SU-DHL-6 (cell line): ENCODE measurements around the gene ESYT2.

ENCODE experiments used
- H2AFZ ChIP-seq: fragments of 200-600 bp; sonication (generic); 2 replicates; pipeline ENCODE4 v1.6.1; 2014; ENCODE audit warnings: low read depth, mild to moderate bottlenecking, moderate library complexity, mixed read lengths, antibody characterized with exemption, low read length; ENCODE audit not compliant: severe bottlenecking
- H3F3A ChIP-seq: fragments of 200-600 bp; shearing (Covaris generic); 2 replicates; pipeline ENCODE4 v1.6.0; 2016; ENCODE audit warnings: antibody characterized with exemption, mild to moderate bottlenecking; ENCODE audit not compliant: insufficient read depth
- H3K27ac ChIP-seq: fragments of 200-600 bp; sonication (generic); 2 replicates; pipeline ENCODE4 v1.5.1; 2016; ENCODE audit warnings: low read depth, mild to moderate bottlenecking, low read length, moderate library complexity, mixed read lengths
- H3K27me3 ChIP-seq: fragments of 200-600 bp; sonication (generic), shearing (Covaris generic); 2 replicates; pipeline ENCODE4 v1.6.0; 2014; ENCODE audit warnings: mild to moderate bottlenecking, low read length
- H3K36me3 ChIP-seq: fragments of 200-600 bp; sonication (generic); 2 replicates; pipeline ENCODE4 v1.6.1; 2014; ENCODE audit warnings: mild to moderate bottlenecking, low read length, mixed read lengths
- H3K4me2 ChIP-seq: fragments of 300-600, 200-600 bp; shearing (Covaris generic), sonication (generic); 2 replicates; pipeline ENCODE4 v1.6.0; 2014; ENCODE audit warnings: low read length, low read depth, mild to moderate bottlenecking; ENCODE audit not compliant: poor library complexity, severe bottlenecking
- H3K4me3 ChIP-seq: fragments of 200-600 bp; sonication (generic); 2 replicates; pipeline ENCODE4 v1.5.1; 2014; ENCODE audit warnings: antibody characterized with exemption, low read length, mild to moderate bottlenecking, mixed read lengths; ENCODE audit not compliant: insufficient read depth, poor library complexity, severe bottlenecking
- H3K79me2 ChIP-seq: fragments of 200-600 bp; sonication (generic); 2 replicates; pipeline ENCODE4 v1.6.1; 2014; ENCODE audit warnings: mild to moderate bottlenecking, low read length, moderate library complexity; ENCODE audit not compliant: insufficient read depth
- H3K9ac ChIP-seq: fragments of 200-600 bp; sonication (generic); 2 replicates; pipeline ENCODE4 v1.7.0; 2014; ENCODE audit warnings: mild to moderate bottlenecking, low read length
- H3K9me2 ChIP-seq: fragments of 200-600 bp; sonication (generic); replicated peaks from 2 replicates; pipeline ENCODE4 v1.6.1; 2014; ENCODE audit warnings: low read length; ENCODE audit not compliant: insufficient read depth
- H3K9me3 ChIP-seq: fragments of 200-600 bp; sonication (generic); 2 replicates; pipeline ENCODE4 v1.6.1; 2014; ENCODE audit warnings: low read length, mixed read lengths; ENCODE audit not compliant: insufficient read depth
- H4K20me1 ChIP-seq: fragments of 200-600 bp; sonication (generic); 2 replicates; pipeline ENCODE4 v1.6.1; 2014; ENCODE audit warnings: low read depth, mild to moderate bottlenecking, antibody characterized with exemption, low read length, moderate library complexity, mixed read lengths
- EZH2phosphoT487 ChIP-seq: fragments of 200-600 bp; sonication (generic), shearing (Covaris generic); conservative IDR thresholded peaks from 2 replicates; pipeline ENCODE4 v1.6.1; 2018; ENCODE audit warnings: mild to moderate bottlenecking, antibody characterized with exemption, low read length, moderate library complexity, mixed read lengths
- TF ChIP-seq, protein P1 (sequence below): fragments of 200-600 bp; sonication (generic); IDR thresholded peaks from one replicate; pipeline ENCODE4 v1.5.1; 2017; ENCODE audit warnings: antibody characterized with exemption, mild to moderate bottlenecking, low read length, moderate library complexity; ENCODE audit not compliant: insufficient read depth, poor library complexity, severe bottlenecking

The ESYT2 gene

DNA sequence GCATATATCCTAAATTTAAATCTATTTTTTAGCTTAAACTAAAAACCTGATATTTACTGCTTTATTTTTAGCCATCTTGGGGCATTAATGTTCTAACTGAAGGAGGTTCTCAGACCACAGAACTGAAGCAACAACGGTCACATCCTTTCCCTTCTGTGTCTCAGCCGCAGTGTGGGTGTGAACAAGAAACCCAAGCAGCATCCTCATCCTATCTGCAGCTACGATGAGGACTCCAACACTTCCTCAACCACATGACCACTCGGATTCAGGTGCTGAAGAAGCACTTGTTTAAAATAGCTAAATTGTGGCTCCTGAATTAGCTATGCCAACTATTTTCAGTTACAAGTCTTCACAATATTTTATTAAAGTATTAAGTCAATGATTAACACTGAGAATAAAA lies 5.3 kb downstream of the ESYT2 start:
- Histone ChIP-seq H2AFZ (no peak overlapping the region), H3K4me3 (no peak overlapping the region), H3K4me2 (no peak overlapping the region), H3K27me3 (no peaks in the 10 kb centered on the region), H4K20me1 (peaks cover 15% of the 10 kb centered on the region), H3K9me3 (no peaks in the 10 kb centered on the region), H3F3A (no peaks in the 10 kb centered on the region), H3K79me2 (peaks cover 49% of the 10 kb centered on the region), H3K9ac (no peak overlapping the region), H3K9me2 (no peaks in the 10 kb centered on the region), H3K27ac (no peak overlapping the region), H3K36me3 (no peaks in the 10 kb centered on the region)
- no peak for TF ChIP-seq EZH2phosphoT487
- TF ChIP-seq, protein P1, sequence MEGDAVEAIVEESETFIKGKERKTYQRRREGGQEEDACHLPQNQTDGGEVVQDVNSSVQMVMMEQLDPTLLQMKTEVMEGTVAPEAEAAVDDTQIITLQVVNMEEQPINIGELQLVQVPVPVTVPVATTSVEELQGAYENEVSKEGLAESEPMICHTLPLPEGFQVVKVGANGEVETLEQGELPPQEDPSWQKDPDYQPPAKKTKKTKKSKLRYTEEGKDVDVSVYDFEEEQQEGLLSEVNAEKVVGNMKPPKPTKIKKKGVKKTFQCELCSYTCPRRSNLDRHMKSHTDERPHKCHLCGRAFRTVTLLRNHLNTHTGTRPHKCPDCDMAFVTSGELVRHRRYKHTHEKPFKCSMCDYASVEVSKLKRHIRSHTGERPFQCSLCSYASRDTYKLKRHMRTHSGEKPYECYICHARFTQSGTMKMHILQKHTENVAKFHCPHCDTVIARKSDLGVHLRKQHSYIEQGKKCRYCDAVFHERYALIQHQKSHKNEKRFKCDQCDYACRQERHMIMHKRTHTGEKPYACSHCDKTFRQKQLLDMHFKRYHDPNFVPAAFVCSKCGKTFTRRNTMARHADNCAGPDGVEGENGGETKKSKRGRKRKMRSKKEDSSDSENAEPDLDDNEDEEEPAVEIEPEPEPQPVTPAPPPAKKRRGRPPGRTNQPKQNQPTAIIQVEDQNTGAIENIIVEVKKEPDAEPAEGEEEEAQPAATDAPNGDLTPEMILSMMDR = no peak

DNA sequence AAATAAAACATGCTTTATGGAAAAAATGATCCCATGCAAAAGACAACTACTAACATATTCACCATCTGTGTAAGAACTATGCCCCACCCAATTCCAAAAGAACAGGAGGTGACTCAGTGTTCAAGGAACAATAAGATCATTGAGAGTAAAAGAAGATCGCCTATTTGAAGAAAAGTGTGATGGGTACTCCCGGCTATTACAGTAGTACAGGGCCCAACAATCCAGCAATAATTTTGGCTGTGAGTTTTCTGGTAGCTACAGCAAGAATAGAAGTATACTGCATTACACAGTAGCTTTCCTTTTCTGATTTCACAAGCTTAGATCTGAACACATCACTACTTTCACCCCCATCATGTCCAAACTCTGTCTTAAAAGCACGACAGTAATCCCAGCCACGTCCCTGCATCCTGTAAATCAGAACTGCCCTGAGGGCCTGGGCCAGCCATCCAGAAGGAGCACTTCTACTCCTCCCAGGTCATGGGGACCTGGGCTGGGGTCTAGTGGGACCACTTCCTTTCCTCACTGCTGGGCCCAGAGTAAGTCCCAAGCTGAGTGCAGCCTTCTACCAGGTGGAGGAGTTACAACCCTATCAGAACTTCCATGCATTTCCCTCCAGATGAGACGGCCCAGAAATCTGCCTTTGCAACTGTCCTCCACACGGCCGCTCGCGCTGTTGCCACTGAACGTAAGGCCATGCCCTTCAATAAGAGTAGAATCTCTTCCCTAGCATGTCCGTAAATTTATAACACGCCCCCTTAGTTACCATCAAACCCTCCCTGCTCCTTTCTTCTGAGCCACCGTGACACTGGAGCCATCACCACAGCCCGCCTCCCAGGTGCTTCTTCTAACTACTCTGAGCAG lies 7.9 kb downstream of the ESYT2 start:
- no peak for TF ChIP-seq EZH2phosphoT487
- TF ChIP-seq, protein P1 = no peak
- Histone ChIP-seq H4K20me1 (peaks cover 19% of the 10 kb centered on the region), H3K4me2 (no peak overlapping the region), H3K27me3 (no peaks in the 10 kb centered on the region), H3K79me2 (peaks cover 50% of the 10 kb centered on the region; the same call in 1 of the 2 replicates), H3K27ac (no peak overlapping the region), H3K4me3 (no peak overlapping the region), H3K9me3 (no peaks in the 10 kb centered on the region), H3K9me2 (no peaks in the 10 kb centered on the region), H3K9ac (no peak overlapping the region), H3F3A (no peaks in the 10 kb centered on the region), H2AFZ (no peak overlapping the region), H3K36me3 (no peaks in the 10 kb centered on the region)

DNA sequence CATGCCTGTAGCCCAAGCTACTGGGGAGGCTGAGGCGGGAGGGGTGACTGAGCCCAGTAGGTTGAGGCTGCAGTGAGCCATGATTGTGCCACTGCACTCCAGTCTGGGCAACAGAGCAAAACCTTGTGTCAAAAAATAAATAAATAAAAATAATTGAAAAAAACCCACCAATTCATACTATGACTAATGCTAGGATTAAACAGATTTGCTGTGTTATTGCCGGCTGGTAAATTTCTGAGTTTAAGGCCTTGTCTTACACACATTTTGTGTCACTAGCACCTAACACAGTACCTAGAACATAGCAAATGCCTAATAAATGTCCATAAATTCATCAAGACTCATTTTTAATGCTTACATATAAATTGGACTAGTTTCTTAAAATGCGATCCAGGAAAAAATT lies 8.7 kb downstream of the ESYT2 start:
- Histone ChIP-seq H4K20me1 (peaks cover 19% of the 10 kb centered on the region), H3K4me2 (no peak overlapping the region), H3K27me3 (no peaks in the 10 kb centered on the region), H3K79me2 (peaks cover 50% of the 10 kb centered on the region; the same call in 1 of the 2 replicates), H3K9me3 (no peaks in the 10 kb centered on the region), H2AFZ (no peak overlapping the region), H3K9ac (no peak overlapping the region), H3K36me3 (no peaks in the 10 kb centered on the region), H3K4me3 (no peak overlapping the region), H3K9me2 (no peaks in the 10 kb centered on the region), H3K27ac (no peak overlapping the region), H3F3A (no peaks in the 10 kb centered on the region)
- TF ChIP-seq, protein P1 = no peak
- TF ChIP-seq EZH2phosphoT487 = no peak
